HG03025 (cell line): ENCODE results near the gene ZFYVE26.
"Not testable (repeated sequence)": the region's sequence is repeated elsewhere in the genome, so short reads cannot be mapped to it uniquely, and the experiment has no call there.

Experiments used
- ATAC-seq: cut with Tn5 transposase; IDR thresholded peaks from one replicate; pipeline ENCODE4 v1.9.1; 2021; ENCODE audit warnings: mild to moderate bottlenecking, moderate library complexity; ENCODE audit not compliant: unreplicated experiment, low FRiP score

The ZFYVE26 gene

DNA sequence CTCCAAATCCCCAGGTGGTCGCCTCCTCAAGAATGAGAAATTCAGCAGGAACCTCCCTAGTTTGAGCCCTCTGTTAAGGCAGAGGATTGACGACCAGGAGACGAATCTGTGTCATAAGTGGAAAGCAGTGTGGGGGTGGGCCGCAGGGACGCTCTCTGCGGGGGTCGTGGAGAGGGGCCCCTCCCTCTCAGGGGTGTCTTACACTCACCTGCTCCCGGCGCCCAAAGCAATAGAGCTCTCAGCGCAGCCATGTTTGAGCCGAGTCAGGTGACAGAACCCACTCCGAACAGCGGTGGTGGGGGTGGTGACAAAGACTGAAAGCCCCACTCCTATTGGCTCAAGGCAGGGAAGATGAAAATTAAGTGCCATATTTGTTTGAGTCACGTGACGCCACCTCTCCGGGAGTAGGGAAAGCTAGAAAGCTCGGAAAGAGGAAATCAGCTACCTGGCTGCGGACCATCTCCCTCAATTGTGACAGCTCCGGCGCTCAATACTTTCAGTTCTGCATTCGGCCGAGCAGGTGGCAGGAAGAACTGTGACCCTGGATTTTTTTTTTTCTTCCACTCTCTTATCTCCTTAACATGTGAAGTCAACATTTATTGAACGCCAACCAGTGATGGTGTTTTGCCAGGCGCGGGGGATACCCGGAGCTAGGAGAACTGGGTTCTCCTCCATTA is at the start of gene ZFYVE26:
ZFYVE26 (minus strand) TSS at position 265 of the 677 bp plus-strand sequence. CDS start 627 bp downstream, outside the sequence.
- ATAC-seq: peak; percentile 89

DNA sequence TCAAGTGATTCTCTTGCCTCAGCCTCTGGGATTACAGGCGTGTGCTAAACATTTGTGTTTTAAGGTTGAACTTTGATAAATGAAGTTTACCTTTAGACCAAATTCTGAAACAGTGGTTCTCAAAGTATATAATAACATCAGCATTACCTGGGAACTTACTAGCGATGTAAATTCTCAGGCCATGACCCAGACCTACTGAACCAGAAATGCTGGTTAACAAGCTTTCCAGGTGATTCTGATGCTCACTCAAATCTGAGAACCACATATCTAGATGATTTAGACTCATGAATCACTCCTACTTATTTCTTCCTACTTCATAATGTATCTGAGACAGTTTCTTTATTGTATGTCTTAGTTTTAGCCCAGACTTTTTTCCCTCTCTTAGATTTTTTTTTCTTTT is 46.8 kb upstream of the ZFYVE26 start:
- ATAC-seq: no peak

DNA sequence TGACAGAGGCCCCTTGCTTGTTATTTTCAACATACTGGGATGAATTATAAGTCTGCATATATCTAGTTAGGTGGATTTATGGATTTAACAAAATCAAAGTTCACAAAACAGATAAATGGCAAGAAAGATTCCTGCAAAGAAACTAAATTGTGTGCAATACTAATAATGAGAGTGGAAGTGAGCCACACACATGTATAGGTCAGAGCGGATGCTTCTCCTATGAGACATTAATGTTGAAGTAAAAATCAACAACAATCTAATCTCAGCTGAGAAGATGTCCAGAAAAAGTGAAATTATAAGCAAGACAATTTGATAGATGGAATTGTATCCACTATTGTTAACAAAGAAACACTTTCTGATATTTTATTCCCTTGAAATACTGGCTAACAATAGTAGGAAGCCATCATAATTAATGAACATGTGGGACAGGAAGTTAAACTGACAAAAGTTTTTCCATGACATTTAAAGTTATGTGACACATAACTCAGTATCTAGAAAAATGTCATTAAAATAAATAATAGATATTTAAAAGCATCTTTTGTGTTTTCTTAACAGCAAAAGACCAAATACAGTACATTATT is 42.9 kb upstream of the ZFYVE26 start:
- no peak for ATAC-seq

DNA sequence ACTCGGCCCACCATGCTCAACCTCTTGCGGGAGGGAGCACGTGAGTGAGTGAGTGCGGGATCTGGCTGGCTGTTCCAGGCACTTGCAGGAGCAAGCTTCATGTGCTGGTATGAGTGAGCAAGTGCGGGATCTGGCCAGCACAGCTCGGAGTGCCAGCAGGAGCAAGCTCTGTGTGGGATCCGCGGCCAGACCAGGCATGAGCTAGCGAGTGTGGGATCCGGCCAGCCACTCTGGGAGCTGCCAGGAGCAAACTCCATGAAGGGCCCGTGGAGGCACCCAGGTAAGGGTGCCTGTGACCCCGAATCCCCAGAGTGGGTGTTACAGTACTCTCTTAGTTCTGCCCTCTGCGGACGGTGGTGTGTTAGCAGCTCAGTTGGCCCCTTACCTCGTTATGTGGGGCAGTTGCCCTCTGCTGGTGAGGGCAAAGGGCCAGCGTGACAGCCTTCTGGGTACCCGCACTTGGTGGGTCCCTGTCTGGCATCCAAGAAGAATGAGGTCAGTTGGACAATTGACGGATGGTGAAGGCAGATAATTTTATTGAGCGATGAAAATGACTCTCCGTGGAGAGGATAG is 41.5 kb upstream of the ZFYVE26 start:
- ATAC-seq: no peak

DNA sequence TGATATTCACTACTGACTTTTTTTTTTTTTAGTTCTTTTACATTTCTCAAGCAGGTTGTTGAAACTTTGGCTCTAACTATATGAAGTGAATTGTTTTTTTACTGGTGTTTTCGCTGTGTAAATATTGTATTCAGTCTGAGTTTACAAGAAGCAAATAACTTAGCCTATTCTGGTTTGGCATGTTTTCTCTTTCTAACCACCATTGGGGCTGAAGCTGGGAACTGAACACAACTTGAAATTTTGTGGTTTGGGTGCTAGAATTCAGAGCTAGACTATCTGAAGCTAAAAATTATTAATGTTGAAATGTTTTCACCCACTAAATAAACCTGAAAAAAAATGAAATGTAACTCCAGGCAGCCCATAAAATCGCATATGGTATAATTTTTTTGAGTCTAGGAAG is 40.4 kb upstream of the ZFYVE26 start:
- ATAC-seq: no peak

DNA sequence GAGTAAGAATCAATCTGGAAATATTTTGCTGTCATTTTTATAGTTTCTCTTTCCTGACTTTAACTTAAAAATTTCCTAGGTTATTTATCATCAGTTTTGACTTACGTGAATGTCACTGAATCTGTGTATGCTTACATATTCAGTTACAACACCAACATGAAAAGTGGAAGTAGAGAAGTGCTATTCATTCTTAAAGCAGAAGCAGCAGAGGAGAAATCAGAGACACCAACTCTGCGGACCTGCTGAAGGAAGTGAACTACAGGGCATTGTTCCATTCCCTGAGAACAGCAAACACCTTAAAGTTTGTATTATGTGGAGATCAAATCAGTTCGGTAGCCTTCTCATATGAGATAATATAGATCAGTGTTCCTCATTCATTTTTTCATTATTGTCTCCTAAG is 37.3 kb upstream of the ZFYVE26 start:
- no peak for ATAC-seq

DNA sequence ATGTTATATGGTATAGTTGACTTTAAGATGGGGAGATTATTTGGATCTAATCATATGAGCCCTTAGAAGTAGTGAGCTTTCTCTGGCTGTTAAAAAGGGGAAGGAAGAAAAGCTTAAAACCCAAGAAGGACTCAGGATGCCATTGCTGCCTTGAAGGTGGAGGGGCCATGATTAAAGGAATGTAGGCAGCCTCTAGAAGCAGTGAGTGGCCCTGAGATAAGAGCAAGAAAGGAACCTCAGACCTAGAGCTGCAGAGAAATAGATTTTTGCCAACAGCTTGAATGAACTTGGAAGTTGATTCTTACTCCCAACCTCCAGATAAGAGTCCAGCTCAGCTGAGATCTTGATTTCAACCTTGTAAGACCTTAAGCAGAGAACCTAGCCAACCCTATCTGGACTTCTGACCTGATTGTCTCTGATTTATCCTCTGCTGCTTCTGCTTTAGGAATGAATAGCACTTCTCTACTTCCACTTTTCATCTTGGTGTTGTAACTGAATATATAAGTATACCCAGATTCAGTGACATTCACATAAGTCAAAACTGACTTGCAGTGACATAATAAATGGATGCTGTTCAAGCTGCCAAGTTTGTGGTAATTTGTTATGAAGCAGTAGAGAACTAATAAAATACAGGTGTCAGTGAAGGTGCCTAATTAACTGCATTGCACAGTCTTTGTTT is 36.7 kb upstream of the ZFYVE26 start:
- ATAC-seq: no peak

DNA sequence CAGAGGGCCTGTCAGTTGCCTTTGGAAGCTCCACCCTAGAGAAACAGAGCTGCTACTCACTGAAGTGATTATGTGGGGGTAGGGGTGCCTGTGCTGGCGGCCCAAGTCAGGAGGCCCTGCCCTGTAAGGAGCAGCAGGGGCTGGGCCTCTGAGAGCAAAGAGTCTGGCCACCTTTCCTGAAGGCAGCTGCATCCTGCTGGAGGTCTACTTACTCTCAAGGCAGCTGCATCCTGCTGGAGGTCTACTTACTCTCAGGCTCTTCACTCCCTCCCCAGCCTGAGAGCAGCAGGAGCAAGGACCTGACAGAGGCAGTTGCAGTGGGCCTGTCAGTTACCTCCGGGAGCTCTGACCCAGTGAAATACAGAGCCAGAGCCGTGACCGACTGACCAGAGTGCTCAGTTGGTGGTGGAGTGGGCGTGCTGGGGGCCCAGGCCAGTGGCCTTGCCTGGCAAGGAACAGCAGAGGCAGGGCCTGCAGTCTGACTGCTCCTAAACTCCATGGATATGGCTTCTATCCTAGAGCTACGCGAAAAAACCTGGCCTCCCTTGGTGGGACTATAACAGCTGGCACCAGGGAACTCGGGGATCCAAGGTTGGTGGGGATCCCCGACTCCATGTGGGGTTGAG is 35.5 kb upstream of the ZFYVE26 start:
- ATAC-seq: no peak

DNA sequence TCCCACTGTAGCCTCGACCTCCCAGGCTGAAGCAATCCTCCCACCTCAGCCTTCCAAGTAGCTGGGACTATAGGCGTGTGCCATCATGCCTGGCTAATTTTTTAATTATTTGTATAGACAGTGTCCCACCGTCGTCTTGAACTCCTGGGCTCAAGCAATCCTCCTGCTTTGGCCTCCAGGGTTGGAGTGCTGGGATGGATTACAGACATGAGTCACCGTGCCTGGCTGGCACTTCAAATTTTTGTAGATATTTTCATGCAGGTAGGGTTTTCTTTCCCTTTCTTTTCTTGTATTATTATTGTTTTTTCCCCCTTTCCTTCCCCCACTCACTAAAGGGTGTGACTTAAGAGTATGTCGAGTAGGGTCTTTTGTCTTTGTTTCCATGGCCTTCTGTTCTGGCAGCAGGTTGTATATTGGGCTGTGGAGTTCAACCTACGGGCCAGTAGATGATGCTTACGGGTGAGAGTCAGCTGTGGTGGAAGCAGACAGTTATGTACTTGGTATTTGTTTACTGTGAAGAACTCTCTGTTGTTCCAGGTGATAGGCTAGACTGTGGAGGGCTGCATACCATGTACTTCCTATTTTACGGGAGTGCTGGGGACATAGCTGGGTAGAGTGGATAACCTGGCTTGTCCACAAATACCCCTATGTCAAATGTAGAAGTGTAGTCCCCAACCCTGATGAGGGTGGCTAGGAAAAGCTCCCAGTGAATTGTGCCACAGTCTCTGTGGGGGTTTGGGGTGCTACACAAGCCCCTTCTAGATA is 33.9 kb upstream of the ZFYVE26 start:
- no peak for ATAC-seq

DNA sequence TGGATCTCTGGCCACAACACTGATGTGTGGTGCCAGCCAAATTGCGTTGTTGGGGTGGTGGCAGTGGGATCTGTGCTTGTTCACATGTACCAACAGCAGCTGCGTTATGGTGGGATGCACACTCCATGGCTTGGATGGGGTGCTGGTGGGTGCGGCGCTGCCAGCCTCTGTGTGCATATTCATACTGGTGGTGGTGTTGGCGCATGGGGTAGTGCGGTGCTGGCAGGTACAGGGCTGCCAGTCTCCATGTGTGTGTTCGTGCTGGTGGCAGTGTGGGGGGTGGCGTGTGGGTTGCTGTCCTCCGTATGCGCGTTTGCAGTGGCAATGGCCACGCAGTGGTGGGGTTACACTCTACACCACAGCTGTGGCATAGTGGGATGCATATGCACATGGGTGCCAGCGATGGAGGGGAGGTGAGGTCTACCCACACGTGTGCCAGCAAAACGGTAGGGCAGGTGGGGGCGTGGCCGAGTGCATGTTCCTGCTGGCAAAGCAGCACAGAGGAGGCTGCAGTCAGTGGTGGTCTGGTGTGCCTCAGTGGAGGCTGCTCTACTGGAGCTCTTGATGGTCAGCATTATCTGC is 29.7 kb upstream of the ZFYVE26 start:
- no peak for ATAC-seq

DNA sequence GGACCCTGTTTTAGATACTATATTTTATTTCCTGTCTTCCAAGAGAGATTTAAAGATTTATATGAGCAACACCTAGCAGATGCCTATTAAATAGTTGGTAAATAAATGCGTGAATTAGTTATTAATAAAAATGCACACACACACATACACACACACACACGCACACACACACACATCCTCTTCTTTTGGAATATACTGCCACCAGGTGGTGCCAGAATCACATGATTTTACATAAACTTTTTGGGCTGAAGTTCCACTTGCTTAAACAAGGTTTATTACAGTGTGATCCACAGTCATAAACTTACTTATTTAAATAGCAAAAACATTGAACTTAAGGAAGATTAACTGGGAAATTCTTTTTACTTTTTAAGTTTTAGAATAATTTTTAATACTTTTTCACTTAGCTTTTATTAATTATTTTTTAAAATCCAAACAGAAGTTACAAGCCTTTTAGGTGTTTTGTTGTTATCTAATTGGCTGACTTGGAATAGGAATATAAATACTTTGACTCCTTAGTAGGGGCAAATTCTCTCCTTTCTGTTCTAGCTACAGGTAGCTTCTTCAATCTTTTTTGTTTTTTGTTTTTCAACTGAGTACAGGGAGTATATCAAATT is 20.7 kb upstream of the ZFYVE26 start:
- ATAC-seq: no peak

DNA sequence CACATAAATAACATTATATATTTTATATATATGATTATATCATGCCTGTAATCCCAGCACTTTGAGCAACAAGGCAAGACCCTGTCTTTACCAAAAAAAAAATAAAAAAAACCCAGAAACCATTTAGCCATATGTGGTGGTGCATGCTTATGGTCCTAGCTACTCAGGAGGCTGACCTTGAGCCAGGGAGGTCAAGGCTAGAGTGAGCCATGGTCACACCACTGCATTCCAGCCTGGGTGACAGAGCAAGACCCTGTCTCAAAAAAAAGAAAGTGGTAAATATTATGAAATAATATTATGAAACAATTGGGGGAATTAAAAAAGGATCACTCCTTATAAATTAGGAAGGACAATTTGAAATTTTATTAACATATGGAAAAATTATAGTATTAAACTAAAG is 19.2 kb upstream of the ZFYVE26 start:
- ATAC-seq: no peak

DNA sequence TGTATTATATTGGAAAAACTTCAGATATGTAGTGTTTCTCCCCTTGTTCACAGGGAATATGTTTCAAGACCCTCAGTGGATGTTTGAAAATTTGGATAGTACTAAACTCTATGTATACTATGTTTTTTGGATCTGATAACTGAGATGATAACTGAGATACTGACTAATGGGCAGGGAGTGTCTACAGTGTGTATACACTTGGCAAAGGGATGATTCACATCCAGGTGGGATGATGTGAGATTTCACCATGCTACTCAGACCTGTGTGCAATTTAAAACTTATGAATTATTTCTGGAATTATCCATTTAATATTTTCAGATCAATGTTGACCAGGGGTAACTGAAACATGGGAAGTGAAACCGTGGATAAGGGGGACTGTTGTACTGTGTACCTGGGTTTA is 17.0 kb upstream of the ZFYVE26 start:
- ATAC-seq: no peak

DNA sequence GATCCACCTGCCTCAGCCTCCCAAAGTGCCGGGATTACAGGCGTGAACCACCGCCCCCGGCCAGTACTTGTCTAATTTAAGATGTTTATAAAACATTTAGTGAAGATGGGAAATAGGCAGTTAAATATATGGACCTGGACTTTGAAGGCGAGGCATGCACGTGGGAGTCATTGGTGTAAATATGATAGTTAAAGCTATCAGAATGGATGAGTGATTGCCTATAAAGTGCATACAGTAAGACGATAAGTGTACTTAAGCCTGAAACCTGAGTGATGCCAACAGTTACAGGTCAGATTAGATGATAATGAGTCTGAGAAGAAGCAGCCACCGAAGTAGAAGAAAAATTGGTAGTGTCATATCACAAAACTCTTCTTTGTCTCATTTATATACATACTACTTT is 14.7 kb upstream of the ZFYVE26 start:
- no peak for ATAC-seq

DNA sequence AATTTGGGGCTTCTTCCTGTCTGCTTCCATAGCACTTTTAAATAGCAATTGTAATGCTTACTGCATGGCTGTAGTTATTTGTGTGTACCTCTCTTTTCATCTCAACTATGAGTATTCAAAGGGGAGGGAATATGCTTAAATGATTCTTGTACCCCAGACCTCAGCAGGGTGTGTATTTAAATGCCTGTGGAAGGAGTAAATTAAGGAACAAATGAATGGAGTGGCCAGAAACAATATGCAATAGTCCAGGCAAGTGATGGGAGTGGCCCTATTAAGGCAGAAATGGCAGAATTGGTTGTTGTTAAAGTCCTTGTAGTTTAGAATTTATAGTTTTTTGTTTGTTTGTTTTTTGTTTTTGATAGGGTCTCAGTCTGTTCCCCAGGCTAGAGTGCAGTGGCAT is 4.7 kb upstream of the ZFYVE26 start:
- ATAC-seq: no peak

DNA sequence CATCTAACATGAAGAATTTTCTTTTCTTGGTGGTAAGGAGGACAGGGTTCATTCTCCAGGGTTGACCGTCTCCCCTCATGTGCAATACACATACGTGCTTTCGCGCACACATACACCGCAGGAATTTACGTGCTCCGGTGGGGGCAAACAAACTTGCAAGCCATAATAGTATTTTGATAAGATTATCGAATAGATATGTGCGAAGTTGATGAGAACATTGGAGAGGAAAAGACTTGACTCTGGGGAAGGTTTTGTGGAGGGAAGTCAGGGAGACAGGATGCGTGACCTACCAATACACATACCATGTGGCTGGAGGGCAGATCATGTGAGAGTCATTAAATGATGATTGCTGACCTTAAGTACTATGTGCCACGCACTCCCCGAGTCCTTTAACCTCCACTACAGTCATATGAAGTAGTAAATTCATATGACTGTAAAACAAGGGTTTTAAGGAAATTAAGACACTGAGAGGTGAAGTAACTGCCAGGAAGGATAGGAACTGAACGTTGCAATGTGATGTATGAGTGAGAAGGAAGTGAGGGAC is 4.1 kb upstream of the ZFYVE26 start:
- no peak for ATAC-seq

DNA sequence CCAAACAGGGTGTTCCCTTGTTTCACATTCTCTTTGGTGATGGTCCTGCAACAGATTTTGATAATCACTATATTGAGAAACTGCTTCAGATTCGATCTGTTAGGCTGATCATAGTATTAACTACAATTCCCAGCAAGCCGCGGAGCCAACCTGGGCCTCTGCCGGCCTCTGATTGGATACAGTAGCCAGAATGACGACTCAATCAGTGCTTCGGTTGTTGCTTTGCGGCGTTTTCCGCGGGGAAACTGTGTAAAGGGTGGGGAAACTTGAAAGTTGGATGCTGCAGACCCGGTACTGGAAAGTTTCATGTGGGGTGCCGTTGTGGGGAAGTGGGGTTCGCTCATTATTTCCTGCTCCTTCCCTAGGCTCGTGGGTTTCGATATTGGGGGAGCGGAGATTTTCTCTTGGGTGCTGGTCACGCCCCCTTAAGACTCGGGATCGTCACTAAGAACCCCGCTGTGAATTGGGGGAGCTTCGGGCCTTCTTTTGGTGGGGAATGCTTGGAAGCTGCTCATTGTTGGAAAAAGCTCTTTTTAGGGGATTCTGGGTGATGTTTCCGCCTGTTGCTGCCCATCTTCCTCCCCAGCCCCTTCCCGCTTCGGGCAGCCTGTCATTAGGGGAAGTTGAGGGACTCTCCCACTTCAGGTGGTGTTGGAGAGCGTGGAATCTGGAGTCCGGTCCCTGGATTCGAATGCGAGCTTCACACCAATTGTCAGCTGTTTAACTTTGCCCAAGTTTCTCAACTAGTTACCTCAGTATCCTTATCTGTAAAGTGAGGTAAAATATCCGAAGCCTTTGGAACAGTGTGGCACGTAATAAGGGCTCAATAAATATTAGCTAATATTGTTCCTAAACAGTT is 3.4 kb upstream of the ZFYVE26 start, which contains the start of gene RAD51B:
RAD51B (plus strand) TSS at position 217 of the 859 bp plus-strand sequence.
- peak; percentile 46 for ATAC-seq

DNA sequence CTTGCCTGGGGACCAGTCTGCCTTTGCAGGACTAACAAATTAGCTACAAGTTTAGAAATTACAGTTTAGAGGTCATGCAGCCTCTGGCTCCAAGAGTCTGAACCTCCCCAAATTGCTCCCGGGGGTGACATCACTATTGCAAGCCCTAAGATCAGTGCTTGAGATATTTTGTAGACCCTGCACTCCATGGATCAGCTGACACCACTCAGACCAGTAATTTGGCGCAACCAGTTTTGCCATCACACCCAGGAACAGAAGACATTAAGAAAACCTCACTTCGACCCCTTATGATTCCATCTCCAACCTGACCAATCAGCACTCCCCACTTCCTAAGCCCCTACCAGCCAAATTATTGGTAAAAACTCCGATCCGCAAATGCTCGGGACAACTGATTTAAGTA is 2.1 kb upstream of the ZFYVE26 start:
- ATAC-seq: not testable (repeated sequence)
